Measurements from ENCODE around the gene TNFSF18. TPM values are rescaled to one million over a fixed set of nuclear protein-coding genes. Genes with fewer than 3 reads are reported as not detected.

TNFSF18 gene
- total RNA-seq, 2 donors from 2014 or later, result 0.10 TPM; not detected in 1

GRCh38 chr1:173043253-173043652 is 7.5 kb downstream of the TNFSF18 start:
- no peak for DNase-seq (ENCODE audit: low spot score)
- intact Hi-C loops (cut with DNase I), result no loop called here

- intact Hi-C loops (cut with DNase I), result no loop called here
- no peak for DNase-seq (ENCODE audit: low spot score)
Observed at GRCh38 chr1:173042806-173043205, 7.9 kb downstream of the TNFSF18 start.

GRCh38 chr1:173039626-173040025 is 11.1 kb downstream of the TNFSF18 start:
- no peak for DNase-seq (ENCODE audit: low spot score)
- intact Hi-C loops (cut with DNase I), result no loop called here

DNA sequence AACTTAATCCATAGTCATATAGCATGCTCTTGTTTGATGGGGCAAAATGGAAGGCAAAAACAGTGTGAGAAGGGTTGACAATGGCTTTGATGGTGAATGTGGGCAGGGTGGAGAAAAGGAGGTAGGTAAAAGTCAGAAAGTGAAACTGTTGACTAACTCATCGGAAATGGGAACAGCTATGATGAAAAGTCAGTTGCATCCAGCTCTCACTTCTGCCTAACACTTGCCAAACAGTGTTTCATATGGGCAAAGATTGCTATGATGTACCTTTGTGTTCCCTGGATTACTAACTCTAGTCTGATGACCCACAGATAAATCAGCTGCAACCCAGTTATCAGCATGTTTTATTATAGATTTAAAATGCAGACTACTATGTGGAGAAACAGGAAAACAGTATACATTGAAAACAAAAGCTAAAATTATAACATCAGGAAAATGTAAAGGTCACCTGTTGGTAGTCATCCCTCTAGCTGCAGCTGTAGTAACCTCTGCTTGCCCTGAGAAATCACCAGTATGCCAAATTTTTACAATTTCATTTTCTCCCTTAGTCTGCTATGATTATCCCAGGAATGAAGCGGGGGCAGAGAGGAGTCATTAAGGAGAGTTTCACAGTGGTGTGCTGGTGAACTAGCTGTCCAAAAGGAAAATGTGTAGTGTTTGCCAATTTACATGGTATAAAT is 11.7 kb downstream of the TNFSF18 start:
- intact Hi-C loops (cut with DNase I), result no loop called here
- DNase-seq (ENCODE audit: low spot score), result no peak

DNA sequence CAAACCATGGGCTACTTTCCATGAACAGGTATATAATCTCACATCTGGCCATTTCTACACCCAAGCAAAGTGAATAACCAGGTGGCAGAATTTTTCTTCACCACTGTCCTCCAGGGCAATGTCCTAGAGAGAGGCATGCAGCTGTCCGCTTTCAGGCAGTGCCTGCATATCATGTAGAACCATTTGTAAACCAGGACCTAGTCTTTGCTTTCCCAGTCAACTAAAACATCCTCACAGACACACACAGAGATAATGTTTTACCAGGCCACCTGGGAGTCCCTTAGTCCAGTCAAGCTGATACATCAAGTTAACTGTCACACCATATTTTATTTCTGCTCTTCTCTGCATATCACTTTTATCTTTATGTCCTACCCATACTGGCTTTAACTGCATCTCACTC is 26.2 kb downstream of the TNFSF18 start:
- intact Hi-C loops (cut with DNase I), result no loop called here
- no peak for DNase-seq (ENCODE audit: low spot score)

DNA sequence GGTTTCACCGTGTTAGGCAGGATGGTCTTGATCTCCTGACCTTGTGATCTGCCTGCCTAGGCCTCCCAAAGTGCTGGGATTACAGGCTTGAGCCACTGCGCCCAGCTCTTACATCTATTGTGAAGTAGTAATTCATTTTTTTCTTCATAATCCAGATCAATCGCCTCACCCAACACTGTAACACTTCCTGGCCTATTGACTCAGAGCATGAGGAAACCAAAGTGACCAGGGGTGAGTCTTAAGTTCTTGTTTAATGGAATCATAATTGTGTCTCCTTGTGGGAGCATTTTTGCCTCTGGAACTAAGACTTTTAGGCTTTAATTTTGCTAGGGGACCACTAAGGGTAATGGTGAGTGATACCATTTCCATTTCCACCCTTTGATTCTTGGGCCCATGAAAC is 27.4 kb downstream of the TNFSF18 start:
- DNase-seq (ENCODE audit: low spot score), result no peak
- intact Hi-C loops (cut with DNase I), result no loop called here

GRCh38 chr1:173020138-173020750 is 30.5 kb downstream of the TNFSF18 start:
- intact Hi-C loops (cut with DNase I), result no loop called here
- DNase-seq (ENCODE audit: low spot score), result no peak

- intact Hi-C loops (cut with DNase I), result no loop called here
- no peak for DNase-seq (ENCODE audit: low spot score)
Observed at GRCh38 chr1:173017792-173018191, 32.9 kb downstream of the TNFSF18 start.

DNA sequence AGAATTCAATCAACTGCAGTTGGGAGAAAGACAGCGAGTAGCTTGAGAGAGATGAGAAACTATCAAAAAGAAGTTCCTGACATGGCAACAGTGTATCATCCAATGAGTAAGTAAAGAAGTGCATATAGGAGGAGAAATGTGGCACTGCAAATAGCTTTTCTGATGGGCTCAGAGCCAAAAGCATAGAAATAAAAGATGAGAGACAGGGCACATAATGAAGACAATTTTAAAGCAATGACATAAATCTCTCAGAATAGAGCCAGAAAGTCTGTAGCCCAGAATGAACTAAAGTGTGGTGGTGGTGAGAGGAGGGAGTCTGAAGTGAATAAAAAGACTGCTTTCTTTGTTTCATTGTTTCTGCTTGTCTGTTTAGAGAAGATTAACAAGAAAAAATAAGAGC is 34.3 kb downstream of the TNFSF18 start:
- DNase-seq (ENCODE audit: low spot score), result no peak
- intact Hi-C loops (cut with DNase I), result no loop called here

GRCh38 chr1:173015629-173016028 is 35.1 kb downstream of the TNFSF18 start:
- DNase-seq (ENCODE audit: low spot score), result no peak

DNA sequence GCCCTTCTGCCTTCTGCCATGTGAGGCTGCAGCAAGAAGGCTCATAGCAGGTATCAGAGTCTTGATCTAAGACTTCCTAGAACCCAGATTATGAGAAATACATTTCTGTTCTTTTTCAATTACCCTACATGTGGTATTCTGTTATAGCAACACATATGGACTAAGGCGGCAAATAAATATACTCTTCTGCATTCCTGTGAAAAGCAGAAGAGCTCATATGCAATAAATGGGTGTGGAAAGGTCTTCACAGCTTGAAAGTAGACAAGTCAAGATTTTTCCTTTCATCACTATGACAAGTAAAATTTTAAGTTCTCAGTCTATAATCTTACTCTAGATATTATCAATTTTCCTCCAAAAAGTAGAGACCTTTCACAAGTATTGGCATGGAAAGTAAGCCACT is 36.6 kb downstream of the TNFSF18 start:
- DNase-seq (ENCODE audit: low spot score), result no peak
- intact Hi-C loops (cut with DNase I), result no loop called here

More at GRCh38 chr1:173015629-173016028, 35.1 kb downstream of the TNFSF18 start:
- intact Hi-C loops (cut with DNase I), result no loop called here

DNA sequence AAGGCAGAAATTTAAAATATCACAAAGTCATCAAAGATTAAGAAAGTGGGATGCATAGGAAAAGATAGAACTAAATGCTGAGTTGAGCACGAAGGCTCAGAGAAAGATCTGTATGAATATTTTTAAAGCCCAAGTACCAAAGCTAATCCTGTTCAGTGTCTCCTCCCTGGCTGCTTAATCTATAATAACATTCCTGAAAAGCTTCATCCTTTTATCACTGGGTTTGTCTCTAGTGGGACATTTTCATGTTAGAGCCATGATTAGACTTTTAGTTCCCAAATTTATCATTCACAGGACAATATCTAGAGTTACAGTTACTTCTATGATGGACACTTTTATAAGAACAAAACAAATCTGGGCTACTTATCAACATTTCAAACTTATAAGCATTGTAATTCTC is 38.6 kb downstream of the TNFSF18 start:
- DNase-seq (ENCODE audit: low spot score), result no peak
- intact Hi-C loops (cut with DNase I), result no loop called here

- no peak for DNase-seq (ENCODE audit: low spot score)
- intact Hi-C loops (cut with DNase I), result no loop called here
Observed at GRCh38 chr1:173009597-173009996, 41.1 kb downstream of the TNFSF18 start.

GRCh38 chr1:173005196-173005864 is 45.4 kb downstream of the TNFSF18 start:
- intact Hi-C loops (cut with DNase I), result no loop called here
- no peak for DNase-seq (ENCODE audit: low spot score)

DNA sequence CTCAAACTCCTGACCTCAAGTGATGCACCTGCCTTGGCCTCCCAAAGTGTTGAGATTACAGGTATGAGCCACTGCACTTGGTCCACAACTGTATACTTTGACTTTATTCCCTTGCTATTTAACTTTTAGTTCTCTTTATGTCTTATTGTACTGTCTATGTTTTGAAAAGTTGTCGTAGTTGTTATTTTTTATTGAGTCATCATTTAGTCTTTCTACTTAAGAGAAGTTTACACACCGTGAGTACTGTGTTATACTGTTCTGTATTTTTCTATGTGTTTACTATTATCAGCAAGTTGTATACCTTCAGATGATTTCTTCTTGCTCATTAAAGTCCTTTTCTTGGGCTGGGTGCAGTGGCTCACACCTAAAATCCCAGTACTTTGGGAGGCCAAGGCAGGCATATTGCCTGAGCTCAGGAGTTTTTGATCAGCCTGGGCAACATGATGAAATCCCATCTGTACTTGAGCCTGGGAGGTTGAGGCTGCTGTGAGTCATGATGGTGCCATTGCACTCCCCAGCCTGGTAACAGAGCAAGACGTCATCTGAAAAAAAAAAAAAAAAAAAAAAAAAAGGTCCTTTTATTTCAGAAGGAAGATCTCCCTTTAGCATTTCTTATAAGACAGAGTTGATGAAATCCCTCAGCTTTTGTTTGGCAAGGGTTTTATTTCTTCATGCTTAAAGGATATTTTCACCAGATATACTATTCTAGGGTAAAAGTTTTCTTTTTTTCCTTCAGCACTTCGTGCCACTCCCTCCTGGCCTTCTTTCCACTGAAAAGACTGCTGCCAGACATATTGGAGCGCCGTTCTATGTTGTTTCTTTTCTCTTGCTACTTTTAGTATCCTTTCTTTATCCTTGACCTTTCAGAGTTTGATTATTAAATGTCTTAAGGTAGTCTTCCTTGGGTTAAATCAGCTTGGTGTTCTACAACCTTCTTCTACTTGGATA is 47.6 kb downstream of the TNFSF18 start:
- no peak for DNase-seq (ENCODE audit: low spot score)
- intact Hi-C loops (cut with DNase I), result no loop called here

DNA sequence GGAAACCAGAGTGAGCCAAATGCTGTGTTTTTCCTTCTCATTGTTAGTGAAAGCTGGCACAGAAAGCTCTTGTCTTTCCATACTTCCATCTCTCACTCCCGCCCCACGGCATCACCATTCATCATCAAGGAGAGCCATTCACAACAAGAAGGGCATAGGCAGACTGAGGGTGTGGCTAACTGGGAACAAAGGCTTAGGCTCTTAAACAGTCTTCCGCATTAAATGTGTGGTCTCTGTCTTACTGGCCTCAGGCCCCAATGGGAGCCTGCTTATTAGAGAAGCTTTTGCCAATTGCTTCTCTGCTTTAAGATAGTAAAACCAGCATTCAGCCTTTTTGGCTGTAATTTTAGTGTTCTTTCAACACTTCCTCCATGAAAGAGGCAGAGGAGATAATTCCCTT is 51.4 kb downstream of the TNFSF18 start:
- no peak for DNase-seq (ENCODE audit: low spot score)

GRCh38 chr1:172997941-172998361 is 52.8 kb downstream of the TNFSF18 start:
- intact Hi-C loops (cut with DNase I), result no loop called here
- DNase-seq (ENCODE audit: low spot score), result no peak

More for the DNA sequence above, 51.4 kb downstream of the TNFSF18 start:
- intact Hi-C loops (cut with DNase I), result no loop called here

GRCh38 chr1:172993640-172994039 is 57.1 kb downstream of the TNFSF18 start:
- intact Hi-C loops (cut with DNase I), result no loop called here
- no peak for DNase-seq (ENCODE audit: low spot score)

GRCh38 chr1:172991674-172992400 is 58.9 kb downstream of the TNFSF18 start:
- intact Hi-C loops (cut with DNase I), result no loop called here
- DNase-seq (ENCODE audit: low spot score), result no peak
